AG09319 (cell line): Measurements from ENCODE around the gene SLC19A1.

Source experiments
- DNase-seq: peaks from one replicate; pipeline ENCODE4 v3.0.0-alpha.2; 2010; ENCODE audit warnings: low read depth; ENCODE audit errors: extremely low read depth
- TF ChIP-seq, protein P1 (sequence below): IDR thresholded peaks from 2 replicates; pipeline ENCODE4 v1.5.1; 2011; ENCODE audit warnings: low read depth, mild to moderate bottlenecking, inconsistent platforms, low read length, moderate library complexity

The SLC19A1 gene

DNA sequence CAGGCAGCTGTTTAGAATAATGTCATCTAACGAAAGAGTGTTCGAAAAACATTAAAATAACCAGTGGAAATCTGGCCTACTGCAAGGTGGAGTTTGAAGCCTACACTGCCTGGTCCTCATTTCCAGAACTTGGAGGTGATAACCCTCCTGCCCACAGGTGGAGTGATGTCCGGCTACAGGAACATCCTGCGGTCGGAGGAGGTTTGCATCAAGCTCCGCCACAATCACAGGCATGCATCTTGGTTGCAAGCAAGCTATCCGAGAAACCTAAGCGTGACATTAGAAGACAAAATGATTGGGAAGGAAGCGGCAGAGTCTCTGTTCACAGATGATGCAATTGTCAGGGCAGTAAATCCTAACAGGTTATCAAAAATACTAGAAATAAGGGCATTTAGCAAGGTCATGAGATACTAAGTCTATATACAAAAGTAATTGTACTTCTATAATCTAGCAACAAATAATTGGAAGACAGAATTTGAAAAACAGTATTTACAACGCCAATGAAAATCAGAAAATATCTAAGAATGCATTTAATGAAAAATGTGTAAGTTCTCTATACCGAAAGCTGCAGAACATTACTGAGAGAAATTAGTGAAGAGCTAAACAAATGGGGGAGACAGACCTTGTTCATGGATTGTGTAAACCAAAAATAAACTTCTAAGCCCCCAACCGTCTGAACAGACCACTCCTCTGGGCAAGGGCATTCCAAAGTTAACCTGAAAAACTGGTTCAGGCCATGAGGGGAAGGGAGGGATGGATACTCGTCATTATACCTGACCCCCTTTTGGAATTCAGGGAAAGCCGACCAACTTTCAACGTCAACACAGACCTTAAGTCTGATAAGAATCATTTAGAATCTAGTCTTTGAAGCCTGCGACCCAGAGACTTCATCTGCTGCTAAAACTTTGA lies 4.7 kb upstream of the SLC19A1 start:
- TF ChIP-seq, protein P1, sequence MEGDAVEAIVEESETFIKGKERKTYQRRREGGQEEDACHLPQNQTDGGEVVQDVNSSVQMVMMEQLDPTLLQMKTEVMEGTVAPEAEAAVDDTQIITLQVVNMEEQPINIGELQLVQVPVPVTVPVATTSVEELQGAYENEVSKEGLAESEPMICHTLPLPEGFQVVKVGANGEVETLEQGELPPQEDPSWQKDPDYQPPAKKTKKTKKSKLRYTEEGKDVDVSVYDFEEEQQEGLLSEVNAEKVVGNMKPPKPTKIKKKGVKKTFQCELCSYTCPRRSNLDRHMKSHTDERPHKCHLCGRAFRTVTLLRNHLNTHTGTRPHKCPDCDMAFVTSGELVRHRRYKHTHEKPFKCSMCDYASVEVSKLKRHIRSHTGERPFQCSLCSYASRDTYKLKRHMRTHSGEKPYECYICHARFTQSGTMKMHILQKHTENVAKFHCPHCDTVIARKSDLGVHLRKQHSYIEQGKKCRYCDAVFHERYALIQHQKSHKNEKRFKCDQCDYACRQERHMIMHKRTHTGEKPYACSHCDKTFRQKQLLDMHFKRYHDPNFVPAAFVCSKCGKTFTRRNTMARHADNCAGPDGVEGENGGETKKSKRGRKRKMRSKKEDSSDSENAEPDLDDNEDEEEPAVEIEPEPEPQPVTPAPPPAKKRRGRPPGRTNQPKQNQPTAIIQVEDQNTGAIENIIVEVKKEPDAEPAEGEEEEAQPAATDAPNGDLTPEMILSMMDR = no peak
- DNase-seq = no peak

DNA sequence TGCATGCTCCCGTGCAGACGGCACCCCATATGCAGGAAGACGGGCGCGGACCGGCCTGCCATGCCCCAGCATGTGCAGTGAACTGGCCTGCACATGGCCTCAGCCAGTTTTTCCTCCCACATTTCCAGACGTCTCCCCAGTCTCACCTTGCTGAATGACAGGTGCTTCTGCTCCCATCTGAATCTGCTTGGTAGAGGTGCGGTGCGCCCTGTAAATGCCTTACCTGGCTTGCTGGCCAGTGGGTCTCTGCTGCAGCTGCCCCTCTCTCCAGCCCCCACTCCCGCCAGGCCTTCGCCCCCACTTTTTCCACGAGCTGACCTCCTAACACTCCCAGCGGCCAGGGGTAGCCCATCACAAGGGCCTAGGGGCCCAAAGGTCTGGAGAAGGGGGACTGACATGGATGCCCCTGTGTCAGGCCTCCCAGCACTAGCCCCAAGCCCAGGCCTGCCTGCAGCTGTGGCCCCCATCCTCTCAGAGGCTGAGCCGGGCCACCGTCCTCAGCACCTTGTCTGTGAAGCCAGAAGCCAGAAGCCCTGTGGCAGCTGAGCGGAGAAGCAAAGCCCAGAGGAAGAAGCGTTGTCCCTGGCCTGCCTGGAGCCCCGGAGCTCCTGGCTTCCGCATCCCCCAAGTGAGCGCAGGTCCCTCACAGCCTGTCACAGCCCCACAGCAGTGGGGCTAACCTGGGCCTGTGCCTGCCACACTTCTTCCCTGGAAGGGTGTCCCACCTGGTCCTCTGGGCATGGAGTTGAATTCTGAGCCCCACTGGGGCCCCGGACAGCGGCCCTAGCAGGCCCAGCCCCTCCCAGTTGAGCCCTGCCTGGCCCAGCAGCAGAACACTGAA lies 3.7 kb upstream of the SLC19A1 start:
- DNase-seq = no peak

DNA sequence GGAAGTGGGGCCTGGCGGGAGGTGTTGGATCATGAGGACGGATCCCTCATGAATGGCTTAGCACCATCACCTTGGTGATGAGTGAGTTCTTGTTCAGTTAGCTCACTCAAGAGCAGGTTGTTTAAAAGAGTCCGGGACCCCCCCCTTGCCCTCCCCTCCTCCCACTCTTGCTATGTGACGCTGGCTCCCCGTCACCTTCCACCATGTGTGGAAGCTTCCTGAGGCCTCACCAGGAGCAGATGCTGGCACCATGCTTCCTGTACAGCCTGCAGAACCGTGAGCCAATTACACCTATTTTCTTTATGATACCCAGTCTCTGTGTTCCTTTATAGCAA lies 3.0 kb upstream of the SLC19A1 start:
- no peak for DNase-seq
- TF ChIP-seq, protein P1 = no peak

More for the DNA sequence above, 3.7 kb upstream of the SLC19A1 start:
- TF ChIP-seq, protein P1 = no peak

DNA sequence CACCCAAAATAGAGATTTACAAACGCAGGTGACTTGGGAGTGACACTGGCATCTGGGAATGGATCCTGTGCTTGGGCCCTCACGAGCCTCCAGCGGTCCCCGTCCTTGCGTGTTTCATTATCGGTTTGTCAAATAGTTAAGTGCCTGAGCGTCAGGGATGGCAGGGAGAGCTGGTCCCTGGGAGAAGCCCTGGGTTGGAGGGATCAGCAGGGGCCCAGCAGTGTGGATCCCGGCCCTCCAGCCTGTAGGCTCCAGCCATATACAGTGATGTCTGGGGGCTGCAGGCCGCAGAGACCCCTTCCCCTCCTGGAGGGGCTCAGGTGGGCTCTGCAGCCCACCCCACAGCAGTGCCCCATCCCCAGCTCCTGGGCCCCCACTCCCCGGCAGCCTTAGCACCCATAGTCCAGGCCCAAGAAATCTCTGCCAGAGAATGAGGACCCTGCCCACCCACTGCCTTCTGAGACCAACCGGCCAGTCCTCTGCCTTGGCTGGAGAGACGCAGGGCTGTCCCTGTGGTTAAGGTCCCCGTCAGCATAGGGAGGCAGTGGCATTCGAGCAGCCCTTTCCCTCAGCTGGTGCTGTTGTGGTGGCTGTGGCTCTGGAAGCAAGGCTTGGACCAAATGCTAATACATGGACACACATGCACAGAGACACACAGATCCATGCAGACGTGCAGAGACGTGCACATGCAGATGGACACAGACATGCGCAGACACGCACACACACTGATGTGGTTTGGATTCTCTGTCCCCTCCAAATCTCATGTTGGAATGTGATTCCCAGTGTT lies 2.4 kb upstream of the SLC19A1 start:
- no peak for DNase-seq
- TF ChIP-seq, protein P1 = no peak

DNA sequence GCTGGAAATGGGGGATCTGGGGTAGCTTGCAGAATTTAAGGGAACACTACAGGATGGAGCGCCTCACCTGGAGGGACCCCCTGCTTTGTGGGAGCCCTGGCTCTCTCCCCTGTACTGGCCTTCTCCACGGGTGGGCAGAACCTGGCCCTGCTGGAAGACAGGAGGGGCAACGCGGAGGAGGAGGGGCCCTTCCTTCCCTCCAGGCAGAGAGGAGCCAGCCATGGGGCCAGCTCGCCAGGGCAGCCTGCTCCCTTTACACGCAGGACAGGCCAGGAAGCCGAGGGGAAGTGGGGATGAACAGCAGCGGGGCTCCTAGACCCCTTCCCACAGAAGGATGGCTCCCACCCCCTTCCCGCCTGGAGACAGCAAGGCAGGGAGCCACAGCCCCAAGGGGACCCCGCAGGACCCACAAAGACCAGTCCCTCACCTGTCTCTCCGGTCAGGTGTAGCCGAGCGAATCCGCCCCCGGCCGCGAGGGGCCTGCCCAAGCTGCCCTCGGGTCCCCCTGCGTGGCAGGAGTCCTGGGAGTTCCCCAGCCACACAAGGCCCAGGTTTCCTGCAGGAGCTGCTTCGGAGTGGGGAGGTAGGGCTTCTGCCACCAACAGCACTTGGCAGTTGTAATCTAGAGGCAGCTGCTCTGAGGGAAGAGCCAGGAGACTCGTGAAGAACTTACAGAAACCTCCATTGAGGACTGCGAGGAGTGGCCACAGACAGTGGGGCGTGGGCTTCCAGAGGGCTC lies 1.6 kb upstream of the SLC19A1 start:
- DNase-seq = no peak
- TF ChIP-seq, protein P1 = no peak

DNA sequence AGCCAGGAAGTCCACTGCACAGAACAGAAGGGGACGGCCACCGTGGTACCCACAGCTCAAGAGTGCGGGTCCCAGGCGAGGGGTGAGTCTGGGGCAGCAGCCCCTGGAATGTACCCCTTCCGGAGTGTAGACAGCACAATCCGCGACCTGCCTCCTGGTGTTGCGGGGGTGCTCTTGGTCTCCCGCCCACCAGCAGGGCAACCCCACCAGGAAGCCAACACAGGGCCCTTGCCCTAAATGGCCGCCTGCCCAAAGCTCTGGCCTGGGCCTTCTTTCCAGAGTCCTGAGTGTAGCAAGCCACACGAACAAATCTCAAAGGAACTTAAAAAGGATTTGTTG lies 1.1 kb upstream of the SLC19A1 start:
- TF ChIP-seq, protein P1 = no peak
- DNase-seq = no peak
